ENCODE results near the gene AMMECR1. TPM values are rescaled to one million over a fixed set of nuclear protein-coding genes. Genes with fewer than 3 reads are reported as not detected.

The AMMECR1 gene
- total and polyA plus RNA-seq, 2 of the 8 experiments (the other 6 are each of a cell fraction or from before 2014, with no cell fraction given) = 10.2 to 21.2 TPM

GRCh38 chrX:110178179-110178865, 139.6 kb downstream of the AMMECR1 start (continued):
- no peak for TF ChIP-seq ASH2L (IDR thresholded peaks at IDR 0.05; ENCODE audit: low read length)
- no peak for TF ChIP-seq CHD2 (IDR thresholded peaks at IDR 0.05; ENCODE audit: low read length)
- no peak for TF ChIP-seq CREB1 (IDR thresholded peaks at IDR 0.05)
